H1 (cell line): Measurements from ENCODE around the gene R3HDM2. TPM values are rescaled to one million over a fixed set of nuclear protein-coding genes. Genes with fewer than 3 reads are reported as not detected.
A peak's percentile ranks its signal among the peaks of the same experiment; 100 is the strongest.

Source experiments
- CTCF ChIA-PET: fragments of 300-600 bp; sonication (Branson Sonifier 250); formaldehyde crosslinking; loops from one replicate; lab custom pipeline; 2021; ENCODE audit not compliant: partially characterized antibody; lab: Charles Lee
- POLR2A ChIA-PET: fragments of 300-600 bp; sonication (Branson Sonifier 250); formaldehyde crosslinking; loops from one replicate; lab custom pipeline; 2021; ENCODE audit warnings: inconsistent platforms; ENCODE audit not compliant: partially characterized antibody; lab: Charles Lee
- DNase-seq, 2 experiments: peaks; one replicate each; pipeline versions ENCODE4 v3.0.0 to v3.0.0-alpha.2; 2010 to 2022; ENCODE audit warnings: low spot score in 2 of 2, low read depth in 1 of 2, mixed read lengths in 1 of 2
- FAIRE-seq: peaks from 2 replicates; lab custom pipeline; 2011; peaks lifted over from hg19 to GRCh38; lab: Jason Lieb, UNC
- H2AFZ ChIP-seq: 2 replicates; pipeline ENCODE4 v1.8.1; 2012; ENCODE audit warnings: low read length, inconsistent platforms
- H2AK5ac ChIP-seq: 2 replicates; pipeline ENCODE4 v1.6.1; 2013; ENCODE audit warnings: low read depth, low read length
- H2BK120ac ChIP-seq: replicated peaks from 2 replicates; pipeline ENCODE3; 2013; ENCODE audit warnings: low read depth, low read length, inconsistent platforms
- H2BK12ac ChIP-seq: 2 replicates; pipeline ENCODE4 v1.6.1; 2013; ENCODE audit warnings: low read depth, low read length
- H2BK15ac ChIP-seq: 2 replicates; pipeline ENCODE4 v1.6.1; 2013; ENCODE audit warnings: low read length
- H2BK20ac ChIP-seq: 2 replicates; pipeline ENCODE4 v1.6.1; 2013; ENCODE audit warnings: low read length
- H2BK5ac ChIP-seq: 2 replicates; pipeline ENCODE4 v1.6.1; 2013; ENCODE audit warnings: low read depth, low read length
- H3K14ac ChIP-seq: 2 replicates; pipeline ENCODE4 v1.6.1; 2013; ENCODE audit warnings: inconsistent platforms; ENCODE audit not compliant: insufficient read length
- H3K18ac ChIP-seq: 2 replicates; pipeline ENCODE4 v1.6.1; 2013; ENCODE audit warnings: low read length; ENCODE audit errors: extremely low read depth
- H3K23ac ChIP-seq: 2 replicates; pipeline ENCODE4 v1.6.1; 2013; ENCODE audit warnings: inconsistent platforms; ENCODE audit not compliant: insufficient read length
- H3K23me2 ChIP-seq: 2 replicates; pipeline ENCODE4 v1.6.1; 2013; ENCODE audit warnings: low read depth, low read length
- H3K27ac ChIP-seq: 2 replicates; pipeline ENCODE4 v1.6.1; 2011; ENCODE audit warnings: low read depth, low read length, inconsistent platforms
- H3K27me3 ChIP-seq, 4 experiments: replicated peaks in 1 of 4; 1 replicate in 1 of 4; 2 replicates in 3 of 4; pipeline versions ENCODE4 v1.6.1 to v1.8.1; 2011 to 2013; ENCODE audit warnings: low read length in 3 of 4, mild to moderate bottlenecking in 3 of 4, inconsistent platforms in 2 of 4, mixed read lengths in 2 of 4, moderate library complexity in 1 of 4; ENCODE audit not compliant: control insufficient read depth in 3 of 4, insufficient read depth in 3 of 4; ENCODE audit errors: extremely low read depth in 1 of 4
- H3K36me3 ChIP-seq, 4 experiments: 2 replicates each; pipeline versions ENCODE4 v1.6.1 to v1.8.1; 2011 to 2013; ENCODE audit warnings: mild to moderate bottlenecking in 4 of 4, low read length in 3 of 4, moderate library complexity in 2 of 4, control low read depth in 1 of 4, inconsistent platforms in 1 of 4; ENCODE audit not compliant: insufficient read depth in 4 of 4, control insufficient read depth in 2 of 4
- H3K4ac ChIP-seq: replicated peaks from 2 replicates; pipeline ENCODE3; 2013; ENCODE audit warnings: low read length, low read depth, mixed read lengths, inconsistent platforms; ENCODE audit not compliant: insufficient read length
- H3K4me1 ChIP-seq, 4 experiments: replicated peaks in 1 of 4; 1 replicate in 1 of 4; 2 replicates in 3 of 4; pipeline versions ENCODE4 v1.6.1 to v1.8.1; 2011 to 2013; ENCODE audit warnings: low read length in 3 of 4, inconsistent platforms in 2 of 4, mixed read lengths in 1 of 4; ENCODE audit not compliant: insufficient read depth in 4 of 4, control insufficient read depth in 3 of 4
- H3K4me2 ChIP-seq, 2 experiments: 2 replicates each; pipeline versions ENCODE4 v1.6.1 to v1.8.1; 2011 to 2013; ENCODE audit warnings: low read depth in 2 of 2, low read length in 2 of 2, control low read depth in 1 of 2, inconsistent platforms in 1 of 2, mild to moderate bottlenecking in 1 of 2; ENCODE audit not compliant: insufficient read depth in 1 of 2
- H3K4me3 ChIP-seq, 4 experiments: fragments of 200-600, 300-600 bp in 1 of 4; sonication (generic), shearing (Covaris generic), sonication (Bioruptor Twin) in 1 of 4; 2 replicates each; pipeline versions ENCODE4 v1.5.1 to v1.8.1; 2011 to 2016; ENCODE audit warnings: low read length in 4 of 4, low read depth in 3 of 4, control low read depth in 2 of 4, inconsistent platforms in 2 of 4, mild to moderate bottlenecking in 2 of 4, mixed read lengths in 1 of 4, moderate library complexity in 1 of 4; ENCODE audit not compliant: insufficient read depth in 2 of 4; ENCODE audit errors: extremely low read depth in 1 of 4
- H3K56ac ChIP-seq: replicated peaks from 2 replicates; pipeline ENCODE3; 2013; ENCODE audit warnings: low read depth, mild to moderate bottlenecking, mixed read lengths, low read length, inconsistent platforms; ENCODE audit not compliant: insufficient read length
- H3K79me1 ChIP-seq: 2 replicates; pipeline ENCODE4 v1.6.1; 2013; ENCODE audit warnings: low read depth, low read length, control low read depth
- H3K79me2 ChIP-seq, 2 experiments: 2 replicates each; pipeline versions ENCODE4 v1.6.1 to v1.8.1; 2012 to 2013; ENCODE audit warnings: low read length in 2 of 2, mild to moderate bottlenecking in 2 of 2, inconsistent platforms in 1 of 2; ENCODE audit not compliant: insufficient read depth in 2 of 2, control insufficient read depth in 1 of 2
- H3K9ac ChIP-seq, 4 experiments: replicated peaks in 1 of 4; 1 replicate in 1 of 4; 2 replicates in 3 of 4; pipeline versions ENCODE4 v1.6.1 to v1.8.1; 2011 to 2013; ENCODE audit warnings: low read depth in 3 of 4, low read length in 3 of 4, control low read depth in 2 of 4, mild to moderate bottlenecking in 2 of 4, moderate library complexity in 2 of 4, inconsistent platforms in 1 of 4; ENCODE audit errors: extremely low read depth in 1 of 4
- H3K9me3 ChIP-seq, 2 experiments: 2 replicates each; pipeline versions ENCODE4 v1.6.1 to v1.8.1; 2012 to 2013; ENCODE audit warnings: mild to moderate bottlenecking in 2 of 2, moderate library complexity in 2 of 2, control low read depth in 1 of 2, inconsistent platforms in 1 of 2, low read depth in 1 of 2, low read length in 1 of 2, mixed read lengths in 1 of 2; ENCODE audit not compliant: insufficient read depth in 2 of 2
- H4K20me1 ChIP-seq, 2 experiments: replicated peaks in 1 of 2; 2 replicates each; pipeline versions ENCODE3 to v1.8.1; 2011 to 2013; ENCODE audit warnings: inconsistent platforms in 2 of 2, low read length in 2 of 2, mild to moderate bottlenecking in 1 of 2; ENCODE audit not compliant: insufficient read depth in 2 of 2, control insufficient read depth in 1 of 2
- H4K5ac ChIP-seq: 2 replicates; pipeline ENCODE4 v1.6.1; 2013; ENCODE audit warnings: low read length, low read depth, mixed read lengths, inconsistent platforms; ENCODE audit not compliant: insufficient read length
- H4K8ac ChIP-seq: 2 replicates; pipeline ENCODE4 v1.8.0; 2013; ENCODE audit warnings: mild to moderate bottlenecking, moderate library complexity, low read length, inconsistent platforms; ENCODE audit not compliant: insufficient read depth; ENCODE audit errors: extremely low read depth
- H4K91ac ChIP-seq: replicated peaks from 2 replicates; pipeline ENCODE3; 2013; ENCODE audit warnings: low read length, mixed read lengths, inconsistent platforms; ENCODE audit not compliant: insufficient read length
- CEBPB ChIP-seq: IDR thresholded peaks from 2 replicates; pipeline ENCODE4 v1.6.1; 2012; ENCODE audit warnings: low read depth, low read length
- JUN ChIP-seq: IDR thresholded peaks from 2 replicates; pipeline ENCODE4 v1.6.1; 2011; ENCODE audit warnings: low read depth, mild to moderate bottlenecking, improper control_type of control experiment, low read length
- KDM4A ChIP-seq: IDR thresholded peaks from one replicate; pipeline ENCODE4 v1.7.1; 2012; ENCODE audit warnings: low read depth, mild to moderate bottlenecking, moderate library complexity, low read length, inconsistent platforms; ENCODE audit not compliant: severe bottlenecking
- NRF1 ChIP-seq: IDR thresholded peaks from 2 replicates; pipeline ENCODE4 v1.6.1; 2011; ENCODE audit warnings: mild to moderate bottlenecking, low read depth, low read length, improper control_type of control experiment
- POU5F1 ChIP-seq: IDR thresholded peaks from 2 replicates; pipeline ENCODE4 v1.6.1; 2011; ENCODE audit warnings: low read depth, mild to moderate bottlenecking, low read length, moderate library complexity
- RFX5 ChIP-seq: IDR thresholded peaks from 2 replicates; pipeline ENCODE4 v1.6.1; 2011; ENCODE audit warnings: low read depth, low read length, improper control_type of control experiment, borderline replicate concordance
- RXRA ChIP-seq: IDR thresholded peaks from 2 replicates; pipeline ENCODE4 v1.6.1; 2011; ENCODE audit warnings: low read depth, mild to moderate bottlenecking, low read length, moderate library complexity; ENCODE audit not compliant: insufficient read depth
- SIRT6 ChIP-seq: IDR thresholded peaks from one replicate; pipeline ENCODE4 v1.7.1; 2012; ENCODE audit warnings: low read length, inconsistent platforms
- SP4 ChIP-seq: IDR thresholded peaks from 2 replicates; pipeline ENCODE4 v1.6.1; 2012; ENCODE audit warnings: low read length, inconsistent platforms
- TAF7 ChIP-seq: optimal IDR thresholded peaks from 2 replicates; pipeline ENCODE3; 2011; ENCODE audit warnings: low read depth, mild to moderate bottlenecking, inconsistent platforms, low read length, moderate library complexity, borderline replicate concordance
- USF2 ChIP-seq: IDR thresholded peaks from 2 replicates; pipeline ENCODE4 v1.6.1; 2011; ENCODE audit warnings: low read length, improper control_type of control experiment
- WGBS, 2 experiments: shearing (Covaris generic) in 1 of 2; methylation state at CpG; one replicate each; pipeline versions ENCODE4 v1.1.6 to v1.1.7; 2013 to 2015; ENCODE audit warnings: low lambda C conversion rate in 2 of 2, mixed read lengths in 2 of 2, inconsistent platforms in 1 of 2, low coverage in 1 of 2, missing lambda C conversion rate in 1 of 2; ENCODE audit not compliant: insufficient replicate concordance in 2 of 2, insufficient coverage in 1 of 2, insufficient read length in 1 of 2; ENCODE audit errors: extremely low coverage in 1 of 2, missing lambda C conversion rate in 1 of 2; 5-methylcytosine and 5-hydroxymethylcytosine counted together
- polyA plus RNA-seq, 7 experiments: library from polyadenylated mRNA; depleted of rRNA in 3 of 7; stranded (reverse) in 5 of 7; unstranded in 2 of 7; fragments of >200 nt in 5 of 7; fragments of 200-250 nt in 2 of 7; gene quantifications; 1 replicate in 5 of 7; 2 replicates in 1 of 7; 4 replicates in 1 of 7; pipeline versions ENCODE4 v1.2.1 to v1.2.3, GENCODE V29; 2011 to 2013; ENCODE audit warnings: missing spikeins in 2 of 7, mixed read lengths in 2 of 7
- total RNA-seq: library from RNA; stranded (reverse); fragmentation: NEBNext Ultra II Directional; extraction: Animal tissue kit (Norgen Biotek cat#: 25700); gene quantifications from 2 replicates; pipeline ENCODE4 v1.2.1, GENCODE V29; 2021

Gene R3HDM2
- total and polyA plus RNA-seq, 2 of the 8 experiments (the other 6 are each of a cell fraction or from before 2014, with no cell fraction given) = 25.6 to 27.0 TPM

- peaks cover 14% of the 10 kb centered on the region for H3K23me2 ChIP-seq
- H3K9ac ChIP-seq = peak overlapping the region in 3 of 4 experiments; percentile 0 to 59 (median 45); a peak in 4 of 7 replicates
- peak overlapping the region; percentile 81; the same call in 1 of the 2 replicates for H2BK5ac ChIP-seq
- no peak overlapping the region for H3K27ac ChIP-seq
- H3K4me1 ChIP-seq = peaks cover 0 to 31% (median 20%) of the 10 kb centered on the region in 4 experiments; a peak in 6 of 7 replicates
- H3K9me3 ChIP-seq = no peaks in the 10 kb centered on the region
- peak overlapping the region; percentile 59 for H4K91ac ChIP-seq
- peaks cover 0 to 4% (median 0%) of the 10 kb centered on the region in 4 experiments; a peak in 1 of 8 replicates for H3K36me3 ChIP-seq
- peak overlapping the region; percentile 95 for H3K4me2 ChIP-seq
- H2AFZ ChIP-seq = no peak overlapping the region
- no peak overlapping the region for H4K8ac ChIP-seq
- peak in 1 of 2 experiments; percentile 80 for DNase-seq
- H3K4ac ChIP-seq = peak overlapping the region; percentile 48
- no peak overlapping the region for H3K56ac ChIP-seq
- H3K14ac ChIP-seq = no peak overlapping the region
- 33% methylated on average over 15 of the region's 15 CpGs; no CpG with 5 or more reads in 1 of the 2 experiments for WGBS, 2 experiments
- POLR2A ChIA-PET = interaction anchor here (0.6 to 11.2 kb wide), 38 partner anchors 8 to 232 kb away, joined by 3 to 168 read pairs (median 6); partner anchors contain the start of genes INHBC, MBD6, R3HDM2 and SHMT2
- peak overlapping the region; percentile 39 for H4K5ac ChIP-seq
- H3K4me3 ChIP-seq = peak overlapping the region; percentile 33 to 91 (median 50)
- H3K27me3 ChIP-seq = no peaks in the 10 kb centered on the region
- H3K23ac ChIP-seq = no peak overlapping the region
- FAIRE-seq = peak; percentile 45
- peak overlapping the region; percentile 38; the same call in 1 of the 2 replicates for H2BK20ac ChIP-seq
- no peaks in the 10 kb centered on the region for H4K20me1 ChIP-seq
- H3K79me2 ChIP-seq = peaks cover 0 to 16% of the 10 kb centered on the region in 2 experiments; a peak in 1 of 4 replicates
- no peaks in the 10 kb centered on the region for H3K79me1 ChIP-seq
- H2AK5ac ChIP-seq = peak overlapping the region; percentile 85; the same call in 1 of the 2 replicates
- peak overlapping the region; percentile 93 for H2BK12ac ChIP-seq
- peak overlapping the region; percentile 96 for H3K18ac ChIP-seq
- H2BK15ac ChIP-seq = peak overlapping the region; percentile 84; the same call in 1 of the 2 replicates
- no peak overlapping the region for H2BK120ac ChIP-seq
- CTCF ChIA-PET = interaction anchor here (0.6 to 18.5 kb wide), 38 partner anchors 8 to 773 kb away, joined by 3 to 478 read pairs (median 5); partner anchors contain the start of genes ARHGAP9, DDIT3, INHBC and MARS1
- TF ChIP-seq NRF1 (no peak), RFX5 (no peak), SIRT6 (no peak), POU5F1 (no peak), SP4 (no peak), TAF7 (peak; percentile 25), KDM4A (peak; percentile 15), RXRA (no peak), JUN (no peak), USF2 (no peak), CEBPB (no peak)
Observed at GRCh38 chr12:57456145-57456700, 25.4 kb upstream of the R3HDM2 start.
